ENCODE measurements around the gene PPP3R2. TPM values are rescaled to one million over a fixed set of nuclear protein-coding genes. Genes with fewer than 3 reads are reported as not detected.

PPP3R2 gene, protein sequence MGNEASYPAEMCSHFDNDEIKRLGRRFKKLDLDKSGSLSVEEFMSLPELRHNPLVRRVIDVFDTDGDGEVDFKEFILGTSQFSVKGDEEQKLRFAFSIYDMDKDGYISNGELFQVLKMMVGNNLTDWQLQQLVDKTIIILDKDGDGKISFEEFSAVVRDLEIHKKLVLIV
- total RNA-seq, result not detected
- polyA plus RNA-seq (2013, experiment 1 of 2), result 0.01 TPM
- polyA plus RNA-seq (2013, experiment 2 of 2), result 0.10 TPM
- total RNA-seq, result 0 to 0.14 (median 0) reads per million in 172 experiments

- Histone ChIP-seq H3K27me3 (ENCODE audit: control insufficient read depth in 1 of 2, insufficient read depth in 2 of 2, low read length in 2 of 2) (no peaks in the 10 kb centered on the region), H3K4me1 (ENCODE audit: insufficient read depth, low read length) (no peaks in the 10 kb centered on the region), H3K27ac (ENCODE audit: low read depth in 1 of 2, low read length in 2 of 2) (no peak within 1 kb of the TSS), H3K36me3 (ENCODE audit: insufficient read depth, low read length) (no peaks in the 10 kb centered on the region), H3K9me3 (ENCODE audit: control insufficient read depth in 1 of 2, insufficient read depth in 1 of 2, low read length in 2 of 2) (no peaks in the 10 kb centered on the region), H3K4me3 (ENCODE audit: low read length) (no peak within 1 kb of the TSS)
- Mint-ChIP-seq H3K27me3 (no peaks in the 10 kb centered on the region), H3K4me3 (no peak within 1 kb of the TSS), H3K9me3 (no peaks in the 10 kb centered on the region), H3K36me3 (ENCODE audit: low read depth) (no peaks in the 10 kb centered on the region), H3K4me1 (ENCODE audit: low read depth) (no peaks in the 10 kb centered on the region), H3K27ac (no peak within 1 kb of the TSS)
- POLR2A ChIA-PET, result no interaction called here
- TF ChIP-seq, protein P1, sequence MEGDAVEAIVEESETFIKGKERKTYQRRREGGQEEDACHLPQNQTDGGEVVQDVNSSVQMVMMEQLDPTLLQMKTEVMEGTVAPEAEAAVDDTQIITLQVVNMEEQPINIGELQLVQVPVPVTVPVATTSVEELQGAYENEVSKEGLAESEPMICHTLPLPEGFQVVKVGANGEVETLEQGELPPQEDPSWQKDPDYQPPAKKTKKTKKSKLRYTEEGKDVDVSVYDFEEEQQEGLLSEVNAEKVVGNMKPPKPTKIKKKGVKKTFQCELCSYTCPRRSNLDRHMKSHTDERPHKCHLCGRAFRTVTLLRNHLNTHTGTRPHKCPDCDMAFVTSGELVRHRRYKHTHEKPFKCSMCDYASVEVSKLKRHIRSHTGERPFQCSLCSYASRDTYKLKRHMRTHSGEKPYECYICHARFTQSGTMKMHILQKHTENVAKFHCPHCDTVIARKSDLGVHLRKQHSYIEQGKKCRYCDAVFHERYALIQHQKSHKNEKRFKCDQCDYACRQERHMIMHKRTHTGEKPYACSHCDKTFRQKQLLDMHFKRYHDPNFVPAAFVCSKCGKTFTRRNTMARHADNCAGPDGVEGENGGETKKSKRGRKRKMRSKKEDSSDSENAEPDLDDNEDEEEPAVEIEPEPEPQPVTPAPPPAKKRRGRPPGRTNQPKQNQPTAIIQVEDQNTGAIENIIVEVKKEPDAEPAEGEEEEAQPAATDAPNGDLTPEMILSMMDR (IDR thresholded peaks at IDR 0.05), result no peak
- intact Hi-C loops (cut with DNase I, micrococcal nuclease), result no loop called here
- DNase-seq, result no peak
- ATAC-seq (ENCODE audit: poor library complexity), result no peak
- CTCF ChIA-PET, result no interaction called here
These were observed at the start of gene PPP3R2 for GRCh38 chr9:101594796-101595195. Gene PPP3R2, minus strand, starts transcription at chr9:101594969. Its CDS starts 48 bp downstream, at chr9:101594921.

DNA sequence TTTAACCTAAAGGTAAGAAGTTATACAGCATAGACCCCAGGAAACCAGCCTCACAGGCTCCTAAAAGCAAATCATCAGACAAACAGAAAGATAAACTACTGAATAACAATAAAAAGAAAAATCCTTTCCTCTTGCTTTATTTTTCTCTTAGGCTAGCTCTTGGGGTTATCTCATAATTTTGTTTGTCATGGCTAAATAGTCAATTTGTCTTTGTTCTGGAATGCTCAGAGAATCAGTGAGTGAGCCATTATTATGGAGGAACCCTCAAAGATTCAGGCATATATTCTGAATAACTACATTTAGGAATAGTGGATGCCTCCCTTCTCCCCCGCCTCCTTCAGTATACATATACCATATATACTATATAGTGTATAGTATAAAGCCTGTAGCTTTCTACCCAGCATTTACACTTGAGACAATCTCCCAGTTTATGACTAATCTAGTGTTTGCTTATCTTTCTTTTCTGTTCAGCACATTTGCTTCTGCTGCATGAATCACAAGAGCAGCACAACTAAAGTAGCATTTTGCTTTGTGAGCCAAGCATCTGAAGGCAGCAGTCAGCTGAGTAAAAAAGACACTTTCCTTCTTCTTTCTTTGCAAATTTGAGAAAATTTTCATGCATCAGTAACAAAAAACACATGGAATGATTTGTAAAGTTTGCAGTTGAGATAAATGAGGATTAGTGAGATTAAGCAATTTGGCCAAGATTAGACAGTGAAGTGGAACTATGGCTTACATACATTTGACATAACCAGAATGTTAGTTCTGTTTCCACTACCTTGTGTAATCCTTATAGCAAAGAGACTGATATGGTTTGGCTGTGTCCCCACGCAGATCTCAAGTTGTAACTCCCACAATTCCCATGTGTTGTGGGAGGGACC, 45.3 kb upstream of the PPP3R2 start:
- intact Hi-C loops (cut with DNase I, micrococcal nuclease), result no loop called here
- H3K27me3 ChIP-seq (ENCODE audit: control insufficient read depth in 1 of 2, insufficient read depth in 2 of 2, low read length in 2 of 2), result no peaks in the 10 kb centered on the region
- no peak overlapping the region for H3K4me3 ChIP-seq (ENCODE audit: low read length)
- no peak overlapping the region for H3K27ac ChIP-seq (ENCODE audit: low read depth in 1 of 2, low read length in 2 of 2)
- no peaks in the 10 kb centered on the region for H3K36me3 ChIP-seq (ENCODE audit: insufficient read depth, low read length)
- TF ChIP-seq, protein P1 (IDR thresholded peaks at IDR 0.05), result no peak
- ChIA-PET CTCF (no interaction called here), POLR2A (no interaction called here)
- ATAC-seq (ENCODE audit: poor library complexity), result no peak
- no peaks in the 10 kb centered on the region for H3K4me1 Mint-ChIP-seq (ENCODE audit: low read depth)
- peaks cover 4% of the 10 kb centered on the region for H3K27me3 Mint-ChIP-seq
- DNase-seq, result no peak
- H3K27ac Mint-ChIP-seq, result no peak overlapping the region
- H3K4me3 Mint-ChIP-seq, result no peak overlapping the region
- no peaks in the 10 kb centered on the region for H3K4me1 ChIP-seq (ENCODE audit: insufficient read depth, low read length)
- no peaks in the 10 kb centered on the region for H3K36me3 Mint-ChIP-seq (ENCODE audit: low read depth)
- H3K9me3 Mint-ChIP-seq, result no peaks in the 10 kb centered on the region
- no peaks in the 10 kb centered on the region for H3K9me3 ChIP-seq (ENCODE audit: control insufficient read depth in 1 of 2, insufficient read depth in 1 of 2, low read length in 2 of 2)

- ChIA-PET POLR2A (no interaction called here), CTCF (no interaction called here)
- no peak overlapping the region for H3K4me3 ChIP-seq (ENCODE audit: low read length)
- no peak for DNase-seq
- TF ChIP-seq, protein P1 (IDR thresholded peaks at IDR 0.05), result no peak
- H3K9me3 Mint-ChIP-seq, result no peaks in the 10 kb centered on the region
- no peaks in the 10 kb centered on the region for H3K4me1 ChIP-seq (ENCODE audit: insufficient read depth, low read length)
- intact Hi-C loops (cut with DNase I, micrococcal nuclease), result no loop called here
- no peak for ATAC-seq (ENCODE audit: poor library complexity)
- no peak overlapping the region for H3K4me3 Mint-ChIP-seq
- H3K27me3 ChIP-seq (ENCODE audit: control insufficient read depth in 1 of 2, insufficient read depth in 2 of 2, low read length in 2 of 2), result no peaks in the 10 kb centered on the region
- H3K36me3 Mint-ChIP-seq (ENCODE audit: low read depth), result no peaks in the 10 kb centered on the region
- H3K27me3 Mint-ChIP-seq, result peaks cover 4% of the 10 kb centered on the region
- no peak overlapping the region for H3K27ac ChIP-seq (ENCODE audit: low read depth in 1 of 2, low read length in 2 of 2)
- H3K36me3 ChIP-seq (ENCODE audit: insufficient read depth, low read length), result no peaks in the 10 kb centered on the region
- no peaks in the 10 kb centered on the region for H3K4me1 Mint-ChIP-seq (ENCODE audit: low read depth)
- no peaks in the 10 kb centered on the region for H3K9me3 ChIP-seq (ENCODE audit: control insufficient read depth in 1 of 2, insufficient read depth in 1 of 2, low read length in 2 of 2)
- no peak overlapping the region for H3K27ac Mint-ChIP-seq
These were observed 44.5 kb upstream of the PPP3R2 start for GRCh38 chr9:101639311-101639710.
